Effector CD8-positive, alpha-beta T cell (primary cell): ENCODE results near the gene MID1.

Experiments
- DNase-seq: peaks from one replicate; lab custom pipeline; 2025; lab: John Stamatoyannopoulos, UW

The MID1 gene

GRCh38 chrX:10486373-10486772 lies 134.0 kb downstream of the MID1 start:
- no peak for DNase-seq

GRCh38 chrX:10485326-10485725 lies 135.1 kb downstream of the MID1 start:
- no peak for DNase-seq

GRCh38 chrX:10484683-10485247 lies 135.6 kb downstream of the MID1 start:
- no peak for DNase-seq

- DNase-seq = no peak
These were observed 137.1 kb downstream of the MID1 start for GRCh38 chrX:10483191-10483831.

- DNase-seq = no peak
These were observed 137.7 kb downstream of the MID1 start for GRCh38 chrX:10482708-10483107.

- no peak for DNase-seq
These were observed 138.1 kb downstream of the MID1 start for GRCh38 chrX:10482261-10482660.

- DNase-seq = no peak
These were observed 139.5 kb downstream of the MID1 start for GRCh38 chrX:10480861-10481260.

GRCh38 chrX:10479508-10479907 lies 140.9 kb downstream of the MID1 start:
- DNase-seq = no peak

GRCh38 chrX:10477525-10477924 lies 142.9 kb downstream of the MID1 start:
- no peak for DNase-seq

- DNase-seq = no peak
These were observed 145.3 kb downstream of the MID1 start for GRCh38 chrX:10474913-10475568.

GRCh38 chrX:10474510-10474909 lies 145.9 kb downstream of the MID1 start:
- no peak for DNase-seq

- DNase-seq = no peak
These were observed 149.0 kb downstream of the MID1 start for GRCh38 chrX:10471418-10471817.

GRCh38 chrX:10470009-10470408 lies 150.4 kb downstream of the MID1 start:
- DNase-seq = no peak

- no peak for DNase-seq
These were observed 152.6 kb downstream of the MID1 start for GRCh38 chrX:10467793-10468192.

- DNase-seq = no peak
These were observed 155.1 kb downstream of the MID1 start for GRCh38 chrX:10465254-10465653.

- no peak for DNase-seq
These were observed 163.3 kb downstream of the MID1 start for GRCh38 chrX:10457092-10457491.

- no peak for DNase-seq
These were observed 166.4 kb downstream of the MID1 start for GRCh38 chrX:10453945-10454344.

- no peak for DNase-seq
These were observed 169.4 kb downstream of the MID1 start for GRCh38 chrX:10450959-10451355.

GRCh38 chrX:10450229-10450958 lies 170.0 kb downstream of the MID1 start:
- no peak for DNase-seq

GRCh38 chrX:10447564-10448214 lies 172.7 kb downstream of the MID1 start:
- DNase-seq = no peak

GRCh38 chrX:10444204-10444603 lies 176.2 kb downstream of the MID1 start:
- DNase-seq = no peak

- no peak for DNase-seq
These were observed 178.9 kb downstream of the MID1 start for GRCh38 chrX:10441464-10441863.
